Suppressor macrophage treated with lipopolysaccharide for 4 hours (primary cell): ENCODE data around the gene SLC2A4.
A peak's percentile ranks its signal among the peaks of the same experiment; 100 is the strongest.

ENCODE experiments used
- DNase-seq: peaks from one replicate; pipeline ENCODE4 v3.0.0-alpha.2; 2020

SLC2A4 gene

GRCh38 chr17:7307686-7308624, 26.4 kb downstream of the SLC2A4 start:
- DNase-seq = peak; percentile 69

- DNase-seq = peak; percentile 92
These were observed 27.3 kb downstream of the SLC2A4 start for GRCh38 chr17:7308625-7309433.

GRCh38 chr17:7309628-7310027, 28.1 kb downstream of the SLC2A4 start:
- DNase-seq = no peak

- no peak for DNase-seq
These were observed 29.7 kb downstream of the SLC2A4 start for GRCh38 chr17:7311110-7311705.

GRCh38 chr17:7312432-7313087, 31.0 kb downstream of the SLC2A4 start:
- no peak for DNase-seq

- DNase-seq = no peak
These were observed 31.8 kb downstream of the SLC2A4 start for GRCh38 chr17:7313088-7313889.

- DNase-seq = no peak
These were observed 32.6 kb downstream of the SLC2A4 start for GRCh38 chr17:7313890-7314718.

- peak; percentile 92 for DNase-seq
These were observed 33.4 kb downstream of the SLC2A4 start, which contains the start of gene GPS2 for GRCh38 chr17:7314719-7315569. GPS2 (minus strand) TSS chr17:7315360; CDS start chr17:7315052, 308 bp downstream.

- DNase-seq = no peak
These were observed 34.2 kb downstream of the SLC2A4 start for GRCh38 chr17:7315570-7316235.

- no peak for DNase-seq
These were observed 35.8 kb downstream of the SLC2A4 start for GRCh38 chr17:7317161-7317803.

GRCh38 chr17:7318121-7318860, 36.8 kb downstream of the SLC2A4 start:
- DNase-seq = no peak

- DNase-seq = no peak
These were observed 39.9 kb downstream of the SLC2A4 start for GRCh38 chr17:7321466-7321865.

GRCh38 chr17:7322520-7323194, 41.1 kb downstream of the SLC2A4 start:
- DNase-seq = no peak

- peak; percentile 57 for DNase-seq
These were observed 42.4 kb downstream of the SLC2A4 start for GRCh38 chr17:7323731-7324437.

GRCh38 chr17:7324438-7324779, 42.9 kb downstream of the SLC2A4 start:
- DNase-seq = no peak

GRCh38 chr17:7325031-7325528, 43.6 kb downstream of the SLC2A4 start:
- DNase-seq = no peak

GRCh38 chr17:7326186-7326585, 44.7 kb downstream of the SLC2A4 start:
- no peak for DNase-seq
